Heart left ventricle (tissue), 16 donors: Measurements from ENCODE around the gene ZNF507. TPM values are rescaled to one million over a fixed set of nuclear protein-coding genes. Genes with fewer than 3 reads are reported as not detected.
A peak's percentile ranks its signal among the peaks of the same experiment; 100 is the strongest.

ENCODE experiments used
- ATAC-seq, 4 donors: fragments of 200-7000 bp; cut with Tn5 transposase; one replicate each; pipeline ENCODE4 v1.9.1; 2020 to 2022; ENCODE audit warnings: moderate library complexity in 4 of 4, mild to moderate bottlenecking in 3 of 4, moderate number of reproducible peaks in 1 of 4
- DNase-seq, 5 donors: peaks; one replicate each; pipeline ENCODE4 v3.0.0-alpha.2; 2020
- H3K27ac ChIP-seq, 12 donors: fragments of 200-600 bp; sonication (generic) in 4 of 12; one replicate each; pipeline versions ENCODE4 v1.5.0 to v1.8.0; 2016 to 2022; ENCODE audit warnings: mild to moderate bottlenecking in 2 of 12
- H3K27me3 ChIP-seq, 9 donors: fragments of 200-600 bp; sonication (generic) in 2 of 9; one replicate each; pipeline versions ENCODE4 v1.5.1 to v1.8.0; 2016 to 2022; ENCODE audit warnings: mild to moderate bottlenecking in 3 of 9
- H3K36me3 ChIP-seq, 9 donors: fragments of 200-600 bp; sonication (generic) in 2 of 9; one replicate each; pipeline versions ENCODE4 v1.5.0 to v1.8.0; 2018 to 2022; ENCODE audit warnings: mild to moderate bottlenecking in 2 of 9
- H3K4me1 ChIP-seq, 12 donors: fragments of 200-600 bp; sonication (generic) in 4 of 12; one replicate each; pipeline versions ENCODE4 v1.5.0 to v1.8.0; 2016 to 2022; ENCODE audit warnings: mild to moderate bottlenecking in 3 of 12
- H3K4me3 ChIP-seq, 12 donors: fragments of 200-600 bp; sonication (generic) in 4 of 12; one replicate each; pipeline versions ENCODE4 v1.5.0 to v1.8.0; 2017 to 2022; ENCODE audit warnings: mild to moderate bottlenecking in 9 of 12, moderate library complexity in 4 of 12
- H3K9me3 ChIP-seq, 12 donors: fragments of 200-600 bp; sonication (generic) in 4 of 12; one replicate each; pipeline versions ENCODE4 v1.5.0 to v1.8.0; 2016 to 2022; ENCODE audit warnings: mild to moderate bottlenecking in 1 of 12
- CTCF ChIP-seq, 12 donors: fragments of 200-600 bp; sonication (generic) in 4 of 12; IDR thresholded peaks; one replicate each; pipeline versions ENCODE4 v1.5.0 to v1.8.0; 2018 to 2022; ENCODE audit warnings: antibody characterized with exemption in 12 of 12, mild to moderate bottlenecking in 5 of 12
- POLR2A ChIP-seq, 2 donors: fragments of 450-650 bp; IDR thresholded peaks; one replicate each; pipeline ENCODE4 v1.6.1; 2017; ENCODE audit warnings: antibody characterized with exemption in 2 of 2, mild to moderate bottlenecking in 2 of 2, moderate library complexity in 2 of 2
- WGBS, 4 donors: extraction: QIAGEN DNeasy Blood & Tissue Kit in 2 of 4; methylation state at CpG; one replicate each; pipeline versions ENCODE4 v1.1.5 to v1.1.7; 2013 to 2018; 5-methylcytosine and 5-hydroxymethylcytosine counted together
- intact Hi-C, 10 donors: fragments of 100-400 bp; cut with DNase I; formaldehyde crosslinking; loops; one replicate each; pipeline versions ENCODE4 v1.11.1 to v1.14.2; 2022
- polyA plus RNA-seq, 2 donors: library from polyadenylated mRNA; stranded (reverse); fragments of 200-250 nt; gene quantifications; one replicate each; pipeline ENCODE4 v1.2.3, GENCODE V29; 2013
- total RNA-seq, 9 donors: library from RNA; depleted of rRNA in 2 of 9; stranded (reverse); fragments of >200 nt in 2 of 9; fragmentation: NEBNext Ultra II Directional in 3 of 9; extraction: Animal tissue kit (Norgen Biotek cat#: 25700) in 3 of 9; gene quantifications; one replicate each; pipeline versions ENCODE4 v1.1.0 to v1.2.4, GENCODE V29; 2016 to 2023
- donor health status: ischemic (EF 13 %, LVEDD 7.1; RV severe dilation, severe dysfunction).
- donor health status: healthy with polysubstance abuse.
- donor health status: DM: no; HTN: yes; CAD: no.
- donor health status: DM: no; HTN: no; CAD: no.
- donor health status: ischemic (EF 25% LVEDD 6.9; RV normal size, moderate dysfunction).
- donor health status: ischemic (EF 25% LVEDD 5.7; RV mildly dilated, moderate dysfunction).
- donor health status: healthy.
- donor health status: DM: yes; HTN: yes; CAD: no.
- donor health status: ischemic (EF 35%, LVEDD 5.7; RV mildly dilated, moderate dysfunction).
- donor health status: nonischemic (EF 11% LVEDD 7.7; RV severe dilation, severe dysfunction).
- donor health status: DM: yes; HTN: yes; CAD: no.
- donor health status: PGD.
- donor health status: ischemic (EF 29% LVEDD 5.4; RV normal size, mild dysfunction).
- donor health status: nonischemic (EF 23%, LVEDD 6.1; RV moderate dilation, normal function).

ZNF507 gene
- total and polyA plus RNA-seq, 11 donors, result 4.2 to 27.3 (median 16.9) TPM

GRCh38 chr19:32339423-32339822 is 6.0 kb upstream of the ZNF507 start:
- no peak for ATAC-seq
- Histone ChIP-seq H3K27me3 (peaks cover 0 to 83% (median 0%) of the 10 kb centered on the region in 9 donors), H3K4me3 (no peak overlapping the region), H3K4me1 (peaks cover 0 to 12% (median 0%) of the 10 kb centered on the region in 12 donors), H3K27ac (no peak overlapping the region), H3K36me3 (no peaks in the 10 kb centered on the region), H3K9me3 (no peaks in the 10 kb centered on the region)
- WGBS, 4 donors, result 90 to 91% (median 91%) methylated on average over 2 of the region's 2 CpGs
- no peak for TF ChIP-seq CTCF (IDR thresholded peaks at IDR 0.05)
- TF ChIP-seq POLR2A (IDR thresholded peaks at IDR 0.05), result no peak
- DNase-seq, result no peak
- intact Hi-C loops, result loop anchor here in 4 of 10 donors (5.0 to 10.0 kb wide), 3 partner anchors 225 to 233 kb away; no protein-coding TSS in a partner anchor

GRCh38 chr19:32339988-32340874 is 5.2 kb upstream of the ZNF507 start:
- 60 to 63% (median 62%) methylated on average over 18 of the region's 18 CpGs for WGBS, 4 donors
- intact Hi-C loops, result loop anchor here in 9 of 10 donors (2.0 to 10.0 kb wide), 7 partner anchors 62 to 232 kb away; partner anchors contain the start of gene DPY19L3 (in 3 of the 9)
- Histone ChIP-seq H3K4me1 (peaks cover 0 to 12% (median 0%) of the 10 kb centered on the region in 12 donors), H3K9me3 (no peaks in the 10 kb centered on the region), H3K27ac (peak overlapping the region in 2 of 12 donors; percentile 9 to 29), H3K27me3 (peaks cover 0 to 83% (median 0%) of the 10 kb centered on the region in 9 donors), H3K36me3 (no peaks in the 10 kb centered on the region), H3K4me3 (no peak overlapping the region)
- TF ChIP-seq CTCF (IDR thresholded peaks at IDR 0.05) (peak; percentile 46 to 79 (median 64)), POLR2A (IDR thresholded peaks at IDR 0.05) (no peak)
- DNase-seq, result peak; percentile 59 to 80 (median 77)
- peak; percentile 72 to 90 (median 88) for ATAC-seq

GRCh38 chr19:32342695-32343094 is 2.7 kb upstream of the ZNF507 start:
- WGBS, 4 donors, result 92 to 98% (median 96%) methylated on average over 2 of the region's 2 CpGs
- intact Hi-C loops, result loop anchor here in 5 of 10 donors (5.0 to 10.0 kb wide), 4 partner anchors 60 to 230 kb away; partner anchors contain the start of gene DPY19L3 (in 3 of the 5)
- H3K4me1 ChIP-seq, result peaks cover 0 to 23% (median 14%) of the 10 kb centered on the region in 12 donors
- TF ChIP-seq CTCF (IDR thresholded peaks at IDR 0.05) (no peak), POLR2A (IDR thresholded peaks at IDR 0.05) (no peak)
- peaks cover 0 to 6% (median 0%) of the 10 kb centered on the region in 9 donors for H3K36me3 ChIP-seq
- H3K9me3 ChIP-seq, result no peaks in the 10 kb centered on the region
- H3K27me3 ChIP-seq, result peaks cover 0 to 76% (median 0%) of the 10 kb centered on the region in 9 donors
- no peak for ATAC-seq
- no peak overlapping the region for H3K4me3 ChIP-seq
- DNase-seq, result no peak
- no peak overlapping the region for H3K27ac ChIP-seq
